CD4-positive, alpha-beta T cell treated with Interleukin-4 for 1 hour (primary cell): ENCODE measurements around the gene ARMH1.
"Not testable (repeated sequence)": the region's sequence is repeated elsewhere in the genome, so short reads cannot be mapped to it uniquely, and the experiment has no call there.

Source experiments
- DNase-seq, 2 donors: peaks; one replicate each; pipeline ENCODE4 v3.0.0-alpha.2; 2020 to 2022

Gene ARMH1

GRCh38 chr1:44723496-44724295 is 49.2 kb downstream of the ARMH1 start:
- peak; percentile 25 to 55 for DNase-seq

- DNase-seq = no peak
Observed at GRCh38 chr1:44724296-44724954, 49.9 kb downstream of the ARMH1 start.

DNA sequence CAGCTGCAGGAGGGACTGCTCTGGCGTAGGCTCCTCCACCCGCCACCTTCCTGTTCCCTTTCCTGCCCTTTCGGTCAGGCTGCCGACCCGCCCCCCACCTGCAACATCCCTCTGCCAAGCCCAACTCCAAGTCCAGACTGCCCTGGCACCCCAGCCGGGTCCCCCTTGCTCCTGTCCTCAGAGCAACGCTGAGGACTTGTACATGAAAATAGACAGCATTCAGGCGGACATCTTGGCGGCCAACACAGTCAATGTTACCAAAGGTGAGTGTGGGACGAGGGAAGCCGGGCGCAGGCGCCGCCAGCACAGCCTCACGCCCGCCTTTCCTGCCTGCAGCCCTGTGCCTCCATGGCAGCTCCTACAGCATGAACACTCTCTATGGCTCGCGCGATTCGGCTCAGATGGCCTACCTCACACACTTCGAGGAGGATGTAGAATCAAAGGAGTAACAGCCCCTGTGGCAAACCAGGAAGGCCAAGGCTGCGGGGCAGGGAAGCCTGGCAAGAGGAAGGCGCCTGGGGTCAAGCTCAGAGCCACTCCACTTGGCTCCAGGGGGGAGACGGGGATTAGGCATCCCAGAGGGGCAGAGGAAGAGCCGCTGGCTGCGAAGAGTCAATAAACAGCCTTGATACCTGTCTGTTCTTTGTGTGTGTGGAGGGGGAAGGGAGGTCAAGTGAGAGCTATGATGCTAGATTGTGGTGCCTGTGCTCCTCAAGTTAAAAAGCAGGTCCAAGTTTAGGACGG is 50.6 kb downstream of the ARMH1 start:
- DNase-seq = no peak

DNA sequence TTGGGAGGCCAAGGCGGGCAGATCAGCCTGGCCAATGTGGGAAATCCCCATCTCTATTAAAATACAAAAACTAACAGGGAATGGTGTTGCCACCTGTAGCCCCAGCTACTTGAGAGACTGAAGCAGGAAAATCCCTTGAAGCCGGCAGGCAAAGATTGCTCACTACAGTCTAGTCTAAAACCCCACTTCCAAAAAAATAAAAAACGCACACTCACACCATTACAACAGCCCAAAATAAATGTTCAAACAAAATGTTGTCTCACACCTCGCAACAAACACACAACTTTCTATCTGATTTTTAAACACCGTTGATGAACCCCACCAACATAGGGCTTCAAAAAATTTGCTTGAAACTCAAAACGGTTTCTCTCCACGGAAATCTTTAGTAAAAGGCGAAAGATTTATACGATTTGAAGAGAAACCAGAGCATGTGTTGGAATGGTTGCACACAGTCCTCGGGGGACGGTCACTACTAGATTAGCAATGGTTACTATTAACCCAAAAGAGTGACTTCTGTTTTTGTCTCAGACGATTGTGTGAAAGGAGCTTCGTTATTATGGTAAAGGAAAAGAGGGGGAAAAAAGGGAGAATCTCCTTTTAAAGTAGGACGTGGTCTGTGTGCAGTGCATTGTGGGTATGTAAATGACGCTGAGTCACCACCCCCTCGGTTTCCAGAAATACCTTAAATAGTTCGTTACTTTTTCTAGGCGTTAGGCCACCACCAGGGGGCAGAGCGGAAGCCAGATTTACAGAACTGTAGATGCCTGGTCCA is 56.4 kb downstream of the ARMH1 start, which contains the start of gene RNU5D-1:
RNU5D-1 (minus strand) TSS at position 430 of the 772 bp plus-strand sequence.
- DNase-seq = peak; percentile 94 to 95

GRCh38 chr1:44733365-44733764 is 58.9 kb downstream of the ARMH1 start:
- DNase-seq = no peak

DNA sequence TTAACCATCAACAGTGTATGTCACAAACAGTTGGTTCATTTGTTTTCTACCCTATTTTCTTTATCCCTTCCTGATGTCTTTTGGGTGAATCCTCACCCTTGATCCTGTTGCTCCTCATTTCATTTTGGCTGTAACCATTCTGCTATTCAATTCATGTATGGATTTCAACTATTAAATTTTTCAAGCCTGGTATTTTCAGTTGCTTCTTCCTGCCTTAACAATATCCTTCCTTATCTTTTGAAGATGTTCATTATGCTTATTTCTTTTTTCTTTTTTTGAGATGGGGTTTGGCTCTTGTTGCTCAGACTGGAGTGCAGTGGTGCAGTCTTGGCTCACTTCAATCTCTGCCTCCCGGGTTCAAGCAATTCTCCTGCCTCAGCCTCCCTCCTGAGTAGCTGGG is 59.3 kb downstream of the ARMH1 start:
- DNase-seq = no peak

DNA sequence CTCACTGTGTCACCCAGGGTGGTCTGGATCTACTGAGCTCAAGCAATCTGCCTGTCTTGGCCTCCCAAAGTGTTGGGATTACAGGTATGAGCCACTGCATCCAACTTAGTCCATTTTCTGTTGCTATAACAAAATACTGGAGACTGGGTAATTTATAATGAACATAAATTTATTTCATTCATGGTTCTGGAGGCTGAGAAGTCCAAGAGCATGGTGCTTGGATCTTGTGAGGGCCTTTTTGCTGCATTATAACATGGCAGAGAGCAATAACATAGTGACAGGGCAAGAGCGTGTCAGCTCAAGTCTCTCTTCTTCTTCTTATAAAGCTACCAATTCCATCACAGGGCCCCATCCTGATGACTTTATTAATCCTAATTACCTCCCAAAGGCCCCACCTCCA is 61.5 kb downstream of the ARMH1 start:
- no peak for DNase-seq

DNA sequence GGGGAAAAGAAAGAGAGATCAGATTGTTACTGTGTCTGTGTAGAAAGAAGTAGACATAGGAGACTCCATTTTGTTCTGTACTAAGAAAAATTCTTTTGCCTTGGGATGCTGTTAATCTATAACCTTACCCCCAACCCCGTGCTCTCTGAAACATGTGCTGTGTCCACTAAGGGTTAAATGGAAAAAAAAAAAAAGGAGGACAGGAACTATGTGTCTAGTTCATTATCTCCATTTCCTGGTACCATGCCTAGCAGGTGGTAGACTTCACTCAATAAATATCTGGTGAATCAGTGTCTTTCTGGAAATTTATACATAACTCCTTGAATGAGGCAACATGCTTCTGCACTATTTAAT is 64.4 kb downstream of the ARMH1 start:
- DNase-seq = not testable (repeated sequence)

GRCh38 chr1:44739307-44740178 is 65.0 kb downstream of the ARMH1 start, which contains the start of gene KIF2C:
KIF2C (plus strand) TSS chr1:44739837; CDS start chr1:44739933, 96 bp downstream.
- peak; percentile 96 to 97 for DNase-seq

DNA sequence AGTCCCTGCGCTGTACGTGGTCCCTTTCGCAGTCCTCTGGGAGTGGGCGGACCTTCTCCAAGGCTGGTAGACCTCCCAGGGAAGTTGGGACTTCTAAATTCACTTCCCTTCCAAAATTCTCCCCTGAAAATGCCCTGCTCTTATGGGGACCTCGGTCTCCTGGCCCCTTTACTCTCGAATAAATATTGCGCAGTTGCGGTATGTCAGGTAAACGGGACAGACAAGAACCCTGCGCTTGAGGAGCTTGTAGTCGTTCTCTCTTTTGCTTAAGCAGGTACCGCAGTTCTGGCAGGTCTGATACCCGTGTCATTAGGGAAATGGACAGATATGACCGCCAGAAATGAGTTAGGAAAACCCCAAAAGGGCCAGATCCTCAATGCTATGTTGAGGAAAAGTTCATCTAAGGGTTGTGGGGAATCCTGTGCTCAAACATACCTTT is 65.7 kb downstream of the ARMH1 start:
- DNase-seq = no peak

DNA sequence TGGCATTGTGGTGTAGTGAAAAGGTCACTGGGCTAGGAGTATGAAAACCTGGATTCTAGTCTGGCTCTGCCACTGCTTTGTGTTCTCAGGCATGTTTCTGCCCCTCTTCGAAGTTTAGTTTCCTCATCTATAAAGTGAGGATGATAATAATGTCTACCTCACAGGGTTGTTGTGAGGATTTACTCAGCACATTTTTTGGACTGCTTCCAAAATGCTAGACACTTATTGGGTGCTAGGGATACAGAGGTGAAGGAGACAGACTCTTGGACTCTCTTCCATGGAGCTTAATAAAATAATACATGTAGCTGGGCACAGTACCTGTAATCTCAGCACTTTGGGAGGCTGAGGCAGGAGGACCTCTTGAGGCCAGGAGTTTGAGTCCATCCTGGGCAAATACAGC is 68.7 kb downstream of the ARMH1 start:
- DNase-seq = no peak

GRCh38 chr1:44747878-44748277 is 73.4 kb downstream of the ARMH1 start:
- no peak for DNase-seq

GRCh38 chr1:44757420-44757819 is 82.9 kb downstream of the ARMH1 start:
- DNase-seq = no peak

GRCh38 chr1:44759077-44759476 is 84.6 kb downstream of the ARMH1 start:
- DNase-seq = no peak

DNA sequence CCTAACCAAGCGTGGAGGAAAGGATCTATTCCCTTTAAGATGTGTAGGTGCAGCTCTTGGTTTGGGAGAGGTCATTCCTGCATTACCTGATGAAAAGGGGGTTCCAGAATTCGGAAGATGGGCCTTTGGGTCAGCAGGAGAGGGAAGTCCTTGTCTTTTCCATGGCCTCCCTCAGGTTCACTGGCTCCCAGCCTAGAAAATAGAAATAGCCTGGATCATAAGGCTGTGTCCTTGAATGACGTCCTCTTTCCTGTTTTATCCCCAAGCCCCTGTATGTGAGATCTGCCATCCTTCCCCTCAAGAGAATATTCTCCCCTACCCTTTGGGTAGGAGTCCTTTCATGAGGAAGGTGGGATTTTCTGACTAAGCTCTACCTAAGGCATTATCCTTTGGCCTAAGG is 86.4 kb downstream of the ARMH1 start:
- no peak for DNase-seq

DNA sequence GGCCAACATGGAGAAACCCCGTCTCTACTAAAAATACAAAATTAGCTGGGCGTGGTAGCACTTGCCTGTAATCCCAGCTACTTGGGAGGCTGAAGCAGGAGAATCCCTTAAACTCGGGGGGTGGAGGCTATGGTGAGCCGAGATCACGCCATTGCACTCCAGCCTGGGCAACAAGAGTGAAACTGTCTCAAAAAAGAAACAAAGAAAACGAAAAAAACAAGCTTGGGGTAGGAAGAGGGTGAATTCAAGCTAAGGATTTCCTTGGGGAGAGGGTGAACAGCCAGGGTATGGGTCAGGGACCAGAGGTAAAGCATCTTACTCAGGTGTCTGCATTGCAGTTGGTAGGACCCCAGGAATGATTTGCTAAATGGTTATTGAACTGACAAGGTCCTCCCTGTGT is 91.9 kb downstream of the ARMH1 start:
- DNase-seq = not testable (repeated sequence)
